Ramos (cell line): ENCODE measurements around the gene PSG6.
"Not testable (repeated sequence)": the region's sequence is repeated elsewhere in the genome, so short reads cannot be mapped to it uniquely, and the experiment has no call there.

Source experiments
- in situ Hi-C: fragments of 300-500 bp; cut with MboI; formaldehyde crosslinking; loops from one replicate; pipeline ENCODE4 v1.14.3; 2022; ENCODE audit warnings: low sequenced_read_pairs; ENCODE audit not compliant: unreplicated experiment

Gene PSG6

DNA sequence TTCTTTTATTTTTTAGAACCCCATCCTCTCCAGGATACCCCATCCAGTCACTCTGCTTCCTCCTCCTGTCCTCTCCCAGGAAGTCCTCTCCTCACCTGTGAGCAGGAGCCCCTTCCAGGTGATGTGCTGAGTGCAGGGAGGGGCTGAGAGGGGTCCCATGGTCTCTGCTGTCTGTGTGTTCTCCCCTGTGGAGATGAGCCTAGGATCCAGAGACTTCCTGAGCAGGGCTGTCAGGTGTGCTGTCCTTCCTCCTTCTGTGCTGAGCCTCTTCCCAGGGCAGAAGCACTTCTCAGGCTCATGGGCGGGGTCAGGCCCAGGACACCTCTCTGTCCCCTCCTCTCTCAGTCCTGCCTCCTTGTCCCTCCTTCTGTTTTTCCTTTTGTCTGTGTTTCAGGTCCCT lies at the start of gene PSG6:
Gene PSG6, minus strand, starts transcription at position 261 of the 400 bp plus-strand sequence. Its CDS starts 102 bp downstream, at position 159.
- in situ Hi-C loops, result not testable (repeated sequence)

DNA sequence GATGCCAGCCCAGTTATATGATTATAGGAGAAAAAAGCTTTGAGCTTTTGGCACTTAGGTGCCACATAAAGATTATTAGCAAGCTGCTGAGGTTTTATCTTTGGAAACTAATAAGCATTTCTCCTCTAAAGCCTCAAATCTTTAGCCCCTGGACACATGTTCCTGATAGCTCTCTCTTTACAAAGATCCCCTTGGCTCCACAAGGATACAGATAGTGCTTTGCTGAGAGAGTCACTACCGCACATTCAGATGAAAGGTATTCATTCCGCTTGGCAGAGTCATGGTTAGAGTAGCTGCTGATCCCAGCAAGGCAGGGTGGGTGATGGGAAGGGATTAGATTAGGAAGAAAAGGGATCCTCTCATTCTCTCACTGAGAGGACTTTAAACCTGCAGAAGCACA lies 47.5 kb upstream of the PSG6 start:
- in situ Hi-C loops, result no loop called here

DNA sequence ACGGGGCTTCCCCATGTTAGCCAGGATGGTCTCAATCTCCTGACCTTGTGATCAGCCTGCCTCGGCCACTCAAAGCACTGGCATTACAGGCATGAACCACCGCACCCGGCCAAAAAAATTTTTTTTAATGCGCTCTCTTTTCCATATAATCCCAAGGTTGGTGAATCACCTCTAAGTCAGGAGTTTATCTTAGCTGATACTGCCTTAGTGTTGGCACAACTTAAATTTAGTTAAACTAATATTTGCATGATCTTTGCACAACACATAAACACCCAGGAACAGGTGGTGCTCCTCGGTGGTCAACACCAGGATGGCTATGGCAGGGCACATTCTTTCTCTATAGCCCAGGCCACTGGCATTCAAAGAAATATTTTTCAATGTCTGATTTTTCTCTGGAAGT lies 43.4 kb upstream of the PSG6 start:
- in situ Hi-C loops, result no loop called here

DNA sequence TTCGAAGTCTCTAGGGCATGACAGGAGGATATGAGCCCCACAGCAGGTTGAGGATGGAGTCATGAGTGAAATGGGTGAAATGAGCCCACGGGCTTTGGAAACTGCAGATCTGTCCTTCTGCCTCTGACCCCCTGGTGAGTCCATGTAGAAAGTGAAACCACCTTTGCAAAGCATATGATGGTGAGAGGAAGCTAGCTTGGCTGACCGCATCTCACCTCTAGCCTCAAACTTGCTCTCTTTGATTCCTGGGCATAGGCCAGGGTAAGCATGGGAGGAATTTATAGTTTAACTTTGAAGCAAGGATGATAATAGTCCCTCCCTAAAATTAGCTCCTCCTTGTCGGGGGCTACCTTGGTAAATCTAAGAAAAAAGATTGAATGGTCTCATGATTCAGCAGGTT lies 34.4 kb upstream of the PSG6 start:
- in situ Hi-C loops, result not testable (repeated sequence)

GRCh38 chr19:42951476-42951875 lies 33.8 kb upstream of the PSG6 start:
- in situ Hi-C loops, result not testable (repeated sequence)

- in situ Hi-C loops, result no loop called here
Measured at GRCh38 chr19:42942187-42942789, 24.6 kb upstream of the PSG6 start.

GRCh38 chr19:42937107-42937506 lies 19.4 kb upstream of the PSG6 start, which contains the start of gene PSG7:
Gene PSG7, minus strand, starts transcription at chr19:42937207. Its CDS starts 131 bp downstream, at chr19:42937076.
- in situ Hi-C loops, result not testable (repeated sequence)

- in situ Hi-C loops, result not testable (repeated sequence)
Measured at GRCh38 chr19:42934726-42935125, 17.0 kb upstream of the PSG6 start.

GRCh38 chr19:42934183-42934582 lies 16.5 kb upstream of the PSG6 start:
- in situ Hi-C loops, result not testable (repeated sequence)

GRCh38 chr19:42933412-42933811 lies 15.7 kb upstream of the PSG6 start:
- in situ Hi-C loops, result not testable (repeated sequence)

DNA sequence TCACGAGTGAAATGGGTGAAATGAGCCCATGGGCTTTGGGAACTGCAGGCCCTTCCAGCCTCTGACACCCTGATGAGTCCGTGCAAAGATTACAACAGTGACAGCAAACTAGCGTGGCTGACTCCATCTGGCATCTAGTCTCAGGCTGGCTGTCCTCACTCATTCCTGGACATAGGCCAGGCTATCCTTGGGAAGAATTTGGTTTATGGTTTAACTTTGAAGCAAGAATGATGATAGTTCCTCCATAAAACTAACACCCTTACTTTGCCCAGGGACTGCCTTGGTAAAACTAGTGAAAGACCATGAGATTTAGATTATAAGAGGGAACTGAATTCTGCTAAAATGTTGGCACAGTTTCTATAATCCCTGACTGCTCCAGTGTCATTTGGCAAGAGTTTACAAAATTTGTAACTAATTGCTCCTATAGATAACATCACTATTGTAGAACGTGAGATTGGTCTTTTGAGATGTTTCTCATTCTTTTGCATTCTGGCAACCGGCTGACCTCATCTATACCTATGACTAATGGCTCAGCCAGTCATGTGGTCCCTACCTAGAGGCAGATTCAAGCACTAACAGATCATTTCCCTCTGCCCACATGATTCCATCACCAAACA lies 14.9 kb upstream of the PSG6 start:
- in situ Hi-C loops, result not testable (repeated sequence)

DNA sequence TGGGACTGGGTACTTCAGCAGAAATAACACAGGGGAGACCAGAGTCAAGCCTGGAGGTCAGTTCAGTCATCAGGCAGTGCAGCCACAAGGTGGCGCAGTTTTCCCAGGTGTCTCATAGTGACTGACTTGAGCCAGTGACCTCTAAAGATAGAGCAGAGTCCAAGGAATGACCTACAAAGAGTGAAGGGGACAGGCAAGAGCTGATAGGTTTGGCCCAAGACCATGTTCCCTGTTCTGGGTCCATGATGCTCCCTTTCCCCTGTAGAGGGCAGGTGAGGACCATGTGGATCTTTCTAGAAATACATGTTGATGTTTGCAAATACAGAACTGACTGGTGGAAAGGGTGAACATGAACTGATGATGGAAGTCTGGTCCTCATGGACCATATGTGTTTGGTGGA lies 12.5 kb upstream of the PSG6 start:
- in situ Hi-C loops, result not testable (repeated sequence)

GRCh38 chr19:42928896-42929295 lies 11.2 kb upstream of the PSG6 start:
- in situ Hi-C loops, result no loop called here

DNA sequence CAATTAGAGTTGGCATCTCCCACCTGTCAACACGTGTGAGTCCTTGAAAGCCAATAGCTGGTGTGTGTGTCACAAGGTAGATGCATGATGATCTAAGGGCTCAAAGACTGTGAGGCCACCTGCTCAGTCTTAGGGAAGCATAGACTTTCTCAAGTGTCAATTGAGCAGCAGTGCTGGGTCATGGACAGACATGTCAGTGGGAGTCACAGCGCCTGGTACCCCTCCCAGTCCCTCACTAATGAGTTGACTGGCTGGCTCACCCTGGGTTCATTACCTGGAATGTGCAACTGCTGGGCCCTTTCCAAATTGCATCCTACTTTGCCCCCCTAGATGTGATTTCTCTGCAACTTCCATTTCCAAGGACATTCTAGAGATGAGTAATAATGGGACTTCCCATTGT lies 9.1 kb upstream of the PSG6 start:
- in situ Hi-C loops, result no loop called here

DNA sequence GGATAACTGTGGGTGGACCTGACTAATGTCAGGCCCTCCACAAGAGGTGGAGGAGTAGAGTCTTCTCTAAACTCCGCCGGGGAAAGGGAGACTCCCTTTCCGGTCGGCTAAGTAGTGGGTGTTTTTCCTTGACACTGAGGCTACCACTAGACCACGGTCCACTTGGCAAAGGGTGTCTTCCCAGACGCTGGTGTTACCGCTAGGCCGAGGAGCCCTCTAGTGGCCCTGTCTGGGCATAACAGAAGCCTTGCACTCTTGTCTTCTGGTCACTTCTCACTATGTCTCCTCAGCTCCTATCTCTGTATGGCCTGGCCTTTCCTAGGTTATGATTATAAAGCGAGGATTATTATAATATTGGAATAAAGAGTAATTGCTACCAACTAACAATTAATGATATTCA lies 5.4 kb upstream of the PSG6 start:
- in situ Hi-C loops, result not testable (repeated sequence)

GRCh38 chr19:42920971-42921370 lies 3.3 kb upstream of the PSG6 start:
- in situ Hi-C loops, result not testable (repeated sequence)

GRCh38 chr19:42919757-42920079 lies 2.0 kb upstream of the PSG6 start:
- in situ Hi-C loops, result no loop called here

DNA sequence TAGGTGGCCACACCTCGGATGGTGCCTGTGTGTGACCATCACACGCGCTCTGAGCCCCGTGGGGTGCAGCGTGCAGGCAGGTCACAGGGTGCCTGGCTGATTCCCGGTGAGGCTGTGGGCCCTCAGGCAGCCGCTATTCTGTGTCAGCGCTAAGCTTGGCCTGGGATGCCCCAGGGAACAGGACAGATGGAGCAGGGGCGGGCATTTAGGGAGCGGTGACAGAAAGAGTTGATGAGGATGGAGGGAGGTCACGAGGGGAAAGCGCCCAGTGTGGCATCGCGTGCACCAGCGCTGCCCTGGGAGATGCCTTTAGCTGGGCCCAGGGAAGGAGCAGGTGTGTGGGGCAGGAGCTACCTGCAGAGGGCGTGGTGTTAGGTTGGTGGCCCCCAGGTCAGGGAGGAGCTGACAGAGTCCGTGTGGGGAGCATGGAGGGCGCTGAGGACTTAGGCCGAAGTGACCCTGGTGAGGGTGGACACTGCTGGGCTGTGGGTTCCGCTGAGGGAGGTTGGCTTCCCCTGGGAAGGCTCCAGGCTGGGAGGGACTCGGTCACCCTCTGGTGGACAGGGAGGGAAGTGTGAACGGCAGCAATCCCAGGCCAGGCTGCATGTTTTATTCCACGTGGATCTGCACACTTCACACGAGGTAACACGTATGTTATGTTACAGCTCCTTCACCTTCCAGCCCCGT lies 1.5 kb upstream of the PSG6 start:
- in situ Hi-C loops, result not testable (repeated sequence)

DNA sequence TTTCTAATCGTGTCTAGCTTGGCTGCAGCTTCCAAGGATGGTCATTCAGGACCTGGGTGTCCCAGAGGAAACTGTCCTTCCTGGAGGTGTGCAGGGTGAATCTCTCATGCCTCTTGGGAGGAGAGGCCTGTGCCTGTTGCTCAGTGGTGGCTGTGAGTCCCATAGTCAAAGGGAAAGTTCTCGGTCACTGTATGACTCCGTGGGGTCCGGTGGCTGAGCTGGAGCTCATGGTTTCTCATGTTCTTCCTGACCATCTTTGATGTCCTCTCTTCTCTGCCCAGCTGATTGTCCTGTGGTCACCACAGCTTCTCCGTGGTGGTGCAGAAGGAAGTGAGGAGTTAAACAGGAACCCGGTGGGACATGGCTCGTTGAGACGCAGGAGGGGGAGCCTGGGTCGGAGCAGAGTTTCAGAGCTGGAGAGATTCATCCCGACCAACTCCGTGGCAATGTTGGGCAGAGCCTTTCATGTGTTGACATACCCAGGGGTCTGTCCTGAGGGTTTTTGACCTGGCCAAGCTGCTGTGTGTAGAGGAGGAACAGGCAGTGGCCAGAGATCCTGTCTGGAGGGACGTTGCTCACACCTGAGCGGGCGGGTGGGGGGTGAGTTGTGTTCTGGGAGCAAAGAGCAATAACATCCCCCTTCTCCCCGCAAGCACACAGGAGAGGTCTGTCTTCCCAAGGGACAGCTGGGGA lies 829 bp upstream of the PSG6 start:
- in situ Hi-C loops, result not testable (repeated sequence)

DNA sequence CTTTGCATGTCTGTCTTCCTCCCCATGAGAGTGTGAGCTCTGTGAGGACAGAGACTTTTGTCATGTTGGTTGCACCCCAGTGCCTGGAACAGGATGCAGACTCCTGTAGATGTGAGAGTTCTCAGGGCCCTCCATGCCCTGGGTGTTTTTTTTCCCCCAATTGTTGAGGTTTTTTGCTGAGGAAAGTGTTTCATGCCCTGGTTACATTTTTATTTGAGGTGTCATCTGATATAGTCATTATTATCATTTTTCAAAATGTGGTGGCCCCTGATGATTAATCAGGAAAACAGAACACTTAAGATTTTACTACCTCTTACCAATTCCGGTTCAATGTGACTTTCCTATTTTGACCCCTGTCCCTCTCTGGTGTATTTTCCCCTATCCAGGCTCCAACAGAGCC lies 763 bp downstream of the PSG6 start:
- in situ Hi-C loops, result not testable (repeated sequence)

DNA sequence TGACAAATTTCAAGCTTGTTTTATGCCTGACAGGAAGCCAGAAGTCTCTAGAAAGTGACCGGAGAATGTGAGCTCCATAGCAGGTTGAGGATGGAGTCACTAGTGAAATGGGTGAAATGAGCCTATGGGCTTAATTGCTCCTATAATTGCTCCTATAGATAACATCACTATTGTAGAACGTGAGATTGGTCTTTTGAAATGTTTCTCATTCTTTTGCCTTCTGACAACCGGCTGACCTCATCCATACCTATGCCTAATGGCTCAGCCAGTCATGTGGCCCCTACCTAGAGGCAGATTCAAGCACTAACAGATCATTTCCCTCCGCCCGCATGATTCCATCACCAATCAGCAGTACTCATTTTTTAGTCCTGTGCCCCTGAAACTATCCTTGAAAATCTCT lies 4.2 kb downstream of the PSG6 start:
- in situ Hi-C loops, result not testable (repeated sequence)
